Body of pancreas (tissue), 4 donors: ENCODE measurements around the gene TTC16.

Source experiments
- POLR2A ChIP-seq, 3 donors: fragments of 450-650 bp; IDR thresholded peaks; one replicate each; pipeline ENCODE4 v1.6.1; 2016; ENCODE audit warnings: antibody characterized with exemption in 3 of 3, mild to moderate bottlenecking in 2 of 3
- TF ChIP-seq, protein P1 (sequence below), 7 experiments: fragments of 450-650 bp in 4 of 7; fragments of 200-600 bp in 3 of 7; sonication (generic) in 3 of 7; IDR thresholded peaks; one replicate each; pipeline ENCODE4 v1.5.1; 2016 to 2019; ENCODE audit warnings: antibody characterized with exemption in 7 of 7

DNA sequence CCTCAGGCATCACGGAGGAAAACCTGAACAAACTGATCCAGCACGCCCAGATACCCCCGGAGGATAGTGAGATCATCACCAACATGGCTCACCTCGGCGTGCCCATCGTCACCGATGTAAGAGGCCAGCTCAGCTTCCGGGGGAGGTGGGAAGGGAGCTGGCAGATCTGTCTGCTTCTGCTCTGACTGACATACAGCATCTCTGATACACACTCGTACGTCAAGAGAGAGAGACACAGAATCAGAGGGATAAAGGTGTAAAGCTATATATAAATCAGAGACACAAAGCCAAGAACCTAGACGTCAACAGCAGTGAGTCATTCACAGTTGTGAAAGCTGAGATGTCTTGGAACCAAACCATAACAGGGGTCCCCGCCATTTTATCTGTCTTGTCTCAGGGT lies 39.2 kb upstream of the TTC16 start:
- TF ChIP-seq, protein P1, sequence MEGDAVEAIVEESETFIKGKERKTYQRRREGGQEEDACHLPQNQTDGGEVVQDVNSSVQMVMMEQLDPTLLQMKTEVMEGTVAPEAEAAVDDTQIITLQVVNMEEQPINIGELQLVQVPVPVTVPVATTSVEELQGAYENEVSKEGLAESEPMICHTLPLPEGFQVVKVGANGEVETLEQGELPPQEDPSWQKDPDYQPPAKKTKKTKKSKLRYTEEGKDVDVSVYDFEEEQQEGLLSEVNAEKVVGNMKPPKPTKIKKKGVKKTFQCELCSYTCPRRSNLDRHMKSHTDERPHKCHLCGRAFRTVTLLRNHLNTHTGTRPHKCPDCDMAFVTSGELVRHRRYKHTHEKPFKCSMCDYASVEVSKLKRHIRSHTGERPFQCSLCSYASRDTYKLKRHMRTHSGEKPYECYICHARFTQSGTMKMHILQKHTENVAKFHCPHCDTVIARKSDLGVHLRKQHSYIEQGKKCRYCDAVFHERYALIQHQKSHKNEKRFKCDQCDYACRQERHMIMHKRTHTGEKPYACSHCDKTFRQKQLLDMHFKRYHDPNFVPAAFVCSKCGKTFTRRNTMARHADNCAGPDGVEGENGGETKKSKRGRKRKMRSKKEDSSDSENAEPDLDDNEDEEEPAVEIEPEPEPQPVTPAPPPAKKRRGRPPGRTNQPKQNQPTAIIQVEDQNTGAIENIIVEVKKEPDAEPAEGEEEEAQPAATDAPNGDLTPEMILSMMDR (IDR thresholded peaks at IDR 0.05): no peak
- TF ChIP-seq POLR2A (IDR thresholded peaks at IDR 0.05): no peak
